ENCODE data around the gene HDC.

HDC gene

DNA sequence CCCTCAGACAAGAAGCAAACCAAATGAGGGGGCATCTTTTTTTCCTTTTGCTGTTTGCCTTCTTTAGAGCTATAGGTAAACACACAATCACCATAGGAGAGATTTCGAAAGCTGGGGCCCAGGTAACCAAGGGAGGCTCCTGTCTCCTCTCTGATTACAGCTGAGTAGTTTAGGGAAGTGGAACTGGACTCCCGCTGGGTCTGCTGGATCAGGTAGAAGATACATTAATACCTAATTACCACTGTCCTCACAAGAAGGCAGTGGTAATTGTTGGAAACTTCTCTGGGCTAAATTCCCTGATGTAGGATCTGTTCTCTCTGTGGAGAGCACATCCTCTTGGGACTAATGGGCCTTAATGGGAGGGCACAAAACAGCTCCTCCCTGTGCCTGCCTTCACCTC lies 32.7 kb downstream of the HDC start:
- H3K27ac ChIP-seq (ENCODE audit: low read length): no peak overlapping the region
- DNase-seq (no peak), ATAC-seq (ENCODE audit: insufficient read depth, low read depth) (no peak)
- no peak overlapping the region for H3K9ac ChIP-seq (ENCODE audit: low read depth, low read length)
- H4K20me1 ChIP-seq (ENCODE audit: insufficient read depth, low read length): no peaks in the 10 kb centered on the region
- TF ChIP-seq, protein P1, sequence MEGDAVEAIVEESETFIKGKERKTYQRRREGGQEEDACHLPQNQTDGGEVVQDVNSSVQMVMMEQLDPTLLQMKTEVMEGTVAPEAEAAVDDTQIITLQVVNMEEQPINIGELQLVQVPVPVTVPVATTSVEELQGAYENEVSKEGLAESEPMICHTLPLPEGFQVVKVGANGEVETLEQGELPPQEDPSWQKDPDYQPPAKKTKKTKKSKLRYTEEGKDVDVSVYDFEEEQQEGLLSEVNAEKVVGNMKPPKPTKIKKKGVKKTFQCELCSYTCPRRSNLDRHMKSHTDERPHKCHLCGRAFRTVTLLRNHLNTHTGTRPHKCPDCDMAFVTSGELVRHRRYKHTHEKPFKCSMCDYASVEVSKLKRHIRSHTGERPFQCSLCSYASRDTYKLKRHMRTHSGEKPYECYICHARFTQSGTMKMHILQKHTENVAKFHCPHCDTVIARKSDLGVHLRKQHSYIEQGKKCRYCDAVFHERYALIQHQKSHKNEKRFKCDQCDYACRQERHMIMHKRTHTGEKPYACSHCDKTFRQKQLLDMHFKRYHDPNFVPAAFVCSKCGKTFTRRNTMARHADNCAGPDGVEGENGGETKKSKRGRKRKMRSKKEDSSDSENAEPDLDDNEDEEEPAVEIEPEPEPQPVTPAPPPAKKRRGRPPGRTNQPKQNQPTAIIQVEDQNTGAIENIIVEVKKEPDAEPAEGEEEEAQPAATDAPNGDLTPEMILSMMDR (IDR thresholded peaks at IDR 0.05; ENCODE audit: borderline replicate concordance, extremely low read depth, low read length, poor library complexity, severe bottlenecking): no peak
- TF ChIP-seq EZH2 (IDR thresholded peaks at IDR 0.05; ENCODE audit: borderline replicate concordance, low read depth, low read length, severe bottlenecking): no peak
- no peak overlapping the region for H3K4me3 ChIP-seq (ENCODE audit: low read depth in 1 of 2, low read length in 2 of 2)
- H3K79me2 ChIP-seq (ENCODE audit: insufficient read depth, low read length): no peaks in the 10 kb centered on the region
- no peak overlapping the region for H3K4me2 ChIP-seq (ENCODE audit: insufficient read depth, low read length)
- no peaks in the 10 kb centered on the region for H3K9me3 ChIP-seq (ENCODE audit: insufficient read depth, low read length, severe bottlenecking)
- no peak overlapping the region for H2AFZ ChIP-seq (ENCODE audit: low read depth, low read length)
- H3K36me3 ChIP-seq (ENCODE audit: insufficient read depth, low read length): no peaks in the 10 kb centered on the region
- no peaks in the 10 kb centered on the region for H3K27me3 ChIP-seq (ENCODE audit: insufficient read depth, low read length, poor library complexity)
- H3K4me1 ChIP-seq (ENCODE audit: insufficient read depth, low read length): no peaks in the 10 kb centered on the region

- Histone ChIP-seq H3K79me2 (ENCODE audit: insufficient read depth, low read length) (no peaks in the 10 kb centered on the region), H2AFZ (ENCODE audit: low read depth, low read length) (no peak overlapping the region), H3K36me3 (ENCODE audit: insufficient read depth, low read length) (no peaks in the 10 kb centered on the region), H3K27ac (ENCODE audit: low read length) (no peak overlapping the region), H3K4me2 (ENCODE audit: insufficient read depth, low read length) (no peak overlapping the region), H3K4me1 (ENCODE audit: insufficient read depth, low read length) (no peaks in the 10 kb centered on the region), H3K4me3 (ENCODE audit: low read depth in 1 of 2, low read length in 2 of 2) (no peak overlapping the region), H3K27me3 (ENCODE audit: insufficient read depth, low read length, poor library complexity) (no peaks in the 10 kb centered on the region), H4K20me1 (ENCODE audit: insufficient read depth, low read length) (no peaks in the 10 kb centered on the region), H3K9ac (ENCODE audit: low read depth, low read length) (no peak overlapping the region), H3K9me3 (ENCODE audit: insufficient read depth, low read length, severe bottlenecking) (no peaks in the 10 kb centered on the region)
- ATAC-seq (ENCODE audit: insufficient read depth, low read depth): no peak
- DNase-seq: no peak
- TF ChIP-seq, protein P1 (IDR thresholded peaks at IDR 0.05; ENCODE audit: borderline replicate concordance, extremely low read depth, low read length, poor library complexity, severe bottlenecking): no peak
- no peak for TF ChIP-seq EZH2 (IDR thresholded peaks at IDR 0.05; ENCODE audit: borderline replicate concordance, low read depth, low read length, severe bottlenecking)
These were observed 33.8 kb downstream of the HDC start for GRCh38 chr15:50231761-50232160.

- Histone ChIP-seq H3K27ac (ENCODE audit: low read length) (no peak overlapping the region), H3K4me2 (ENCODE audit: insufficient read depth, low read length) (no peak overlapping the region), H3K36me3 (ENCODE audit: insufficient read depth, low read length) (no peaks in the 10 kb centered on the region), H3K9ac (ENCODE audit: low read depth, low read length) (no peak overlapping the region), H3K4me3 (ENCODE audit: low read depth in 1 of 2, low read length in 2 of 2) (no peak overlapping the region), H3K4me1 (ENCODE audit: insufficient read depth, low read length) (no peaks in the 10 kb centered on the region), H3K9me3 (ENCODE audit: insufficient read depth, low read length, severe bottlenecking) (no peaks in the 10 kb centered on the region), H4K20me1 (ENCODE audit: insufficient read depth, low read length) (no peaks in the 10 kb centered on the region), H3K79me2 (ENCODE audit: insufficient read depth, low read length) (no peaks in the 10 kb centered on the region), H2AFZ (ENCODE audit: low read depth, low read length) (no peak overlapping the region), H3K27me3 (ENCODE audit: insufficient read depth, low read length, poor library complexity) (no peaks in the 10 kb centered on the region)
- no peak for DNase-seq
- TF ChIP-seq, protein P1 (IDR thresholded peaks at IDR 0.05; ENCODE audit: borderline replicate concordance, extremely low read depth, low read length, poor library complexity, severe bottlenecking): no peak
- no peak for TF ChIP-seq EZH2 (IDR thresholded peaks at IDR 0.05; ENCODE audit: borderline replicate concordance, low read depth, low read length, severe bottlenecking)
- ATAC-seq (ENCODE audit: insufficient read depth, low read depth): no peak
These were observed 36.2 kb downstream of the HDC start for GRCh38 chr15:50229336-50229735.

- no peaks in the 10 kb centered on the region for H3K4me1 ChIP-seq (ENCODE audit: insufficient read depth, low read length)
- no peaks in the 10 kb centered on the region for H3K9me3 ChIP-seq (ENCODE audit: insufficient read depth, low read length, severe bottlenecking)
- no peak overlapping the region for H3K27ac ChIP-seq (ENCODE audit: low read length)
- DNase-seq: no peak
- TF ChIP-seq EZH2 (IDR thresholded peaks at IDR 0.05; ENCODE audit: borderline replicate concordance, low read depth, low read length, severe bottlenecking): no peak
- TF ChIP-seq, protein P1 (IDR thresholded peaks at IDR 0.05; ENCODE audit: borderline replicate concordance, extremely low read depth, low read length, poor library complexity, severe bottlenecking): no peak
- H3K9ac ChIP-seq (ENCODE audit: low read depth, low read length): no peak overlapping the region
- H3K27me3 ChIP-seq (ENCODE audit: insufficient read depth, low read length, poor library complexity): no peaks in the 10 kb centered on the region
- no peak for ATAC-seq (ENCODE audit: insufficient read depth, low read depth)
- no peaks in the 10 kb centered on the region for H3K79me2 ChIP-seq (ENCODE audit: insufficient read depth, low read length)
- H2AFZ ChIP-seq (ENCODE audit: low read depth, low read length): no peak overlapping the region
- H3K36me3 ChIP-seq (ENCODE audit: insufficient read depth, low read length): no peaks in the 10 kb centered on the region
- H3K4me2 ChIP-seq (ENCODE audit: insufficient read depth, low read length): no peak overlapping the region
- H4K20me1 ChIP-seq (ENCODE audit: insufficient read depth, low read length): no peaks in the 10 kb centered on the region
- H3K4me3 ChIP-seq (ENCODE audit: low read depth in 1 of 2, low read length in 2 of 2): no peak overlapping the region
These were observed 36.7 kb downstream of the HDC start for GRCh38 chr15:50228866-50229265.
